Measurements from ENCODE around the gene TOE1.

Gene TOE1

GRCh38 chr1:45326627-45327623, 13.0 kb upstream of the TOE1 start, which contains the start of gene HPDL:
Gene HPDL (plus strand): TSS chr1:45326895. CDS start chr1:45327149, 254 bp downstream.
- peak; percentile 42 for DNase-seq

- DNase-seq: no peak
Observed at GRCh38 chr1:45327644-45328515, 12.1 kb upstream of the TOE1 start.

DNA sequence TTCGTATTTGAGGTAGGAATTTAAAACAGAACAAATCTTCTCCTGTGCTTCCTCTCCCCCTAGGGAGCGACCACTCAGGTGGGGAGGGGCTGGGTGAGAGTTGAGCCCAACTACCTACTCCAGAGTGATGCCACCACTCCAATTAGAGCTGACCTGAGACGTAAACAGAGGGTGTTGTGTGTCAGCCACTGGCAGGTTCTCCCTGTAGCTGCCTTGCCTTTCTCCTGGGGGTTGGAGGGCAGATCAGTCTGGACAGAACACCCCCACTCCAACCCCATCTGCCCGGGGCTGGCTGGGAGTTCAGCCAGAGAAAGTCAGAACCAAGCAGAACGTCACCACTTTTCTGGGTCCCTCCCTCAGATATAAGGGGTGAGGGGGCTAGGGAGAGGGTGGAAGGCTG, 11.3 kb upstream of the TOE1 start:
- no peak for DNase-seq

GRCh38 chr1:45329445-45329844, 10.5 kb upstream of the TOE1 start:
- no peak for DNase-seq

- no peak for DNase-seq
Observed at GRCh38 chr1:45331436-45332345, 8.3 kb upstream of the TOE1 start.

- no peak for DNase-seq
Observed at GRCh38 chr1:45332346-45332720, 7.6 kb upstream of the TOE1 start.

DNA sequence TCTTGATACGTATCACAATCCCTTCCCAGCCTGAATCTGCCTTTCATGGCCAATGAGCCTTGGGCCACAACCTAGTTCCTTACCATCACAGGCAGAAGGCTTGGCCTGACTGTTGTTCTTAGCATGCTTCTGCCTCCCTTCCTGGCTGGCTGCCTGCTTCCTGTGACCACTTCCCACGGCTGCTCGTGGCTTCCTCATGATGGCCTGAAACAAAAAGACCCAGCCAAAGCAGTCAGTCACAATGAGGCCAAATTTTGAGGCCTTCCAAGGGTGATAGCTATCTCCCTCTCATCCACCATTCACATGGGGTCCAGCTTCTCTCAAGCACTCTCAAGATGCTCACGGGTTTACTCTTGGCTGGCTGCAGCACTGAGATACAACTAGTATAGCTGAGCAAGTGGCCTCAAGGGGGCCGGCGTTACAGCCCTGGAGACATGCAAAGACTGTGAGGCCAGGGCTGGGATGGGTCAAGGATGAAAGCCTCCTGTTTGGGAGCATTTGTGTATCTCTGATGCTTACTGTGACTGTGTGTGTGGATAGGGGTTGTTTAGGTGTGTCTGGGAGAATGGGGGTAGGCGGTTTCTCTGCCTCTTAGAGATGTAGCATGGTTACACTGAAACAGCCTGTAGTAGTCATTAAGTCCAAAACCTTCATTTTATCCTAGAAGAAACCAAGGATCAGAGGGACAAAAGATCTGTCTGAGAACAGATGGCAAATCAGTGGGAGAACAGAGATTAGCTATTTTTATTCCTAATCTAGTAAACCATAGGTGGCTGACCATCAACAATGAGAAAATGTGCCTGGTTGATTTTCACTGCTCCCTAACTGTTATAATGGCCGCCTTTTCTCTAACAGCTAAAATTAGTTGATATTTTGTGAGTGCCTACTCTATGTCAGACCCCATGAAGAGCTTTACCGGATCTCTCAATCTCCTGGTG, 5.4 kb upstream of the TOE1 start:
- no peak for DNase-seq

DNA sequence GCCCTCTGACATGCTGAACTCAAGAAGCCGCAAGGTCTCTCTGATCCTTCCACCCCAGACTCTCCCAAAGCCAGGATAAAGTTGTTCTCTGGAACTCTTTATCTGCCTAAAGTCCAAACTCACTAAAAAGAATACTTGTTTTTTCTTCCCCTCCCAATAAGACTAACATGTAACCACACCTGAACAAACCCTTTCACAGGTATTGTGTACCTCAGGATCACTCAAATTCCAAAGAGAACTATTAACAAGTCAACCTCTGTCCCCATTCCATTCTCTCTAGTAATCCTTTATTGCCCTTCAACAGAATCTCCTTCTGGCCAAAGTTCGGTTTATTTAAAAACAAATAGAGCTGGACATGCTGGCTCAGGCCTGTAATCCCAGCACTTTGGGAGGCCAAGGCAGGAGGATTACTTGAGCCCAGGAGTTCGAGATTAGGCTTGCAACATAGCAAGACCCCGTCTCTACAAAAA, 4.1 kb upstream of the TOE1 start:
- DNase-seq: no peak

DNA sequence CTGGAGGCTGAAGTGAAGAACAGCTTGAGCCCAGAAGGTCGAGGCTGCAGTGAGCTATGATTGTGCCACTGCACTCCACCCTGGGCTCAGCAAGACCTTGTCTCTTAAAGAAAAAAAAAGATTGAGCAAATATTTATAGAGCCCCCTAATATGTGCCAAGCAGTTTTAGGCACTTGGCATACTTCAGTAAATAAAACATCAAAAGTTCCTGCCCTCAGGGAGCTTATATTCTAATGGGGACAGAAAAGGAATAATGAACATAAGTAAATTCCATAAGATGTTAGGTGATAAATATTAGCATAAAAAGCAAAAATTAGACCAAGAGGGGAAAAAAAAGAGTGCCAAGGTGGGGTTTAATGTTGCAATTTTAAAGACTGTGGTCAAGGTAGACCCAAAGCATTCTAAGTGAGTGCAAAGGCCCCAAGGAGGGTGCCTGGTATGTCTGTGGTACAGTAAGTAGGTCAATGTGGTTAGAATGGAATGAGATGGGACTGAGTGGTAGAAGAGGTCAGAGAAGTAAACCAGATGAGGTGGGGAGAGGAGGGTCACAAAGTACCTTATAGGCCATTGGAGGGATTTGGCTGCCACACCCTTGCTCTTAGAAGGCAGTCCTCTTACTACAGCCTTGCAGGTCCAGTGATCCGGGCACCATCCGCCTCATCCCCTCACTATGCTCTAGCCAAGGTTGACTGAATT, 2.2 kb upstream of the TOE1 start:
- DNase-seq: no peak

GRCh38 chr1:45340816-45341466, 971 bp downstream of the TOE1 start:
- DNase-seq: no peak

- no peak for DNase-seq
Observed at GRCh38 chr1:45344499-45344898, 4.5 kb downstream of the TOE1 start.

DNA sequence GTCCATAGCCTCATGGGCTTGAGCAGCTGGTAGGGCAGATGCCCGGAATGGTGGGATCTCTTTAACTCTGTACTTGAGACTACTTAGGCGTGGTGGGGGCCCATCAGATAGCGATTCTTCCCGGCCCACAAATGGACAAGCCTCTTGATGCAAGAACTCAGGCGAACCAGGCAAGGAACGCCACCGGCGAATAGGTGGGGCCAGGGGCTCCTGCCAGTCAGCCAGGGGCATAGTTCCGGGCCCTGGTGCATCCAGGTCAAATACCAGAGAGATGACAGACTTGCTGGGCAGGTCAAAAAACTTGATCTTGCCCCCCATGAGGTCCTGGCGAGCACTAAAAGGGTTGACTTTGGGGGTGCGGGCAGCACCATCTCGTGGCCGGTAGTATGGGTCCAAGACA, 5.0 kb downstream of the TOE1 start:
- DNase-seq: no peak

GRCh38 chr1:45346473-45346872, 6.5 kb downstream of the TOE1 start:
- DNase-seq: no peak

DNA sequence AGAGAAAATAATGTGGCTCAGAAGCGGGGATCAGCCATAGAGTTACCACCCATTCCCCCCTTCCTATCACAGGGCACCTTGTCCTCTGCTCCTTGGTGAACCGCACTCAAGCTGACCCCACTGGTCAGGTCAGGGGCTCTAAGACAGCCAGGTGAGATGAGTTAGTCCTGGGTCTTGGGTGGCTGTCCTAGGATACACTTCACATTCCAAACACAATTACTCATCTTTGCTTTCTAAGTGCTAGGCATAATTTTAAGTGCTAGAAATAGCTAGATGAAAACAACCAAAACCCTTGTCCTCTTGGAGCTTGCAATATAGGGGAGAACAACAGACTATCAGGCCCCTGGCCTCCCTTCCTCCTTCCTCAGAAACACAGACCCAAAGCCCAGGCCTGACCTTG, 8.1 kb downstream of the TOE1 start:
- no peak for DNase-seq

DNA sequence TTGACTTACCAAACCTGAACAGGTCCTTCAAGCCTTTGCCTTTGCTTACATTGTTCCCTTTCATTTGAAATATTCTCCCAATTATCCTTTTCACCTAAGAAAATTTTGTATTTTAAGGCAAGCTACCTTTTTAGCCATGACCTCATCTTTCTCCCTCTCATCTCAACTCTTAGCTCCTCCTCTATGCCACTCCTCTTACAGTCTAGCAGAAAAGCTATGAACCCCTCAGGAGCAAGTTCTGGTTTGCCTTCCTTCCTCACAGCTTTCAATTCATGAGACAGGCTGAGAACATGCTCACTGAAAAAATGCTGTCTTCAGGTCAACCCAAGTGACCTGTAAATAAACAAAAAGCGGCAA, 8.6 kb downstream of the TOE1 start:
- DNase-seq: no peak

- no peak for DNase-seq
Observed at GRCh38 chr1:45348966-45349677, 9.2 kb downstream of the TOE1 start.

GRCh38 chr1:45351508-45351907, 11.5 kb downstream of the TOE1 start:
- DNase-seq: no peak

DNA sequence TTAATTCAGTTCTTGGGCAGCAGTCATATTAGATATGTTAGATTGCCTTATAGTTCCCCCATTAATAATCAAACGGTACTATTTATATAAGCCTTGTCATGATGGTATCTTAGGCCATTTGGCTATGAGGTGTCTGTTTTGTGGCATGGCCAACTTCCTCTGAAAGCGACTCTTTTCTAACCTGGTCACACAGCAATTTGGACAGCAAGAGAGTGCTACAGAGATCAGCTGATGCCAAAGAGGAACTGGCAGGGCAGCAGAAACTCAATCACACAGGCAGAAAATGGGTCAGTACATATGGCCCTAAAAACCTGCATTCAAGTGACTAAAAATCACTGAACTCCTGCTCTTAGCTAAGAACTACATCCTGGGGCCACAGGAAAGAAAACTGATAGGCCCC, 13.7 kb downstream of the TOE1 start:
- no peak for DNase-seq

GRCh38 chr1:45354838-45355237, 14.9 kb downstream of the TOE1 start:
- DNase-seq: no peak

DNA sequence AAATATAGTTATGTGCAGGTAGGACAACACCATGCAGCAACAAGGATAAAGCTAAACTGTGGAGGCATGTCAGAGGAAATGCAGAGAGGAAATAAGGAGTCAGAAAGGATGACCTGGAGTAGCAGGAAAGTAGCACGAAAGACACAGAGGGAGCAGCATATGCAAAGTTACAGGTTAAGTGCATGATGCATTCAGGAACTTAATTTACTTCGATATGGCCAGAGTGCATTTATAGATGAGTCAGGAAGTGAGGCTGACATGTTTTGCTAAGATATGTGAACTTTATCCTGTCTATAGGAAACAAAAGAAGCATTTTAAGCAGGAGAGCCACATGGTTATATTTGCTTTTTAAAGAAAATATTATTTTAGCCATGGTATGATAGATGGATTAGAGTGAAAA, 15.7 kb downstream of the TOE1 start:
- no peak for DNase-seq

Measured in activated CD4-positive, alpha-beta T cell treated with anti-CD3 and anti-CD28 coated beads for 1 hour (primary cell).